K562 (cell line): ENCODE data around the gene EFHB. TPM values are rescaled to one million over a fixed set of nuclear protein-coding genes. Genes with fewer than 3 reads are reported as not detected.

Source experiments
- CBX8 ChIP-seq: fragments of 200-600 bp; sonication (generic); IDR thresholded peaks from 2 replicates; pipeline ENCODE4 v1.6.1; 2012; ENCODE audit warnings: borderline replicate concordance, mixed run types, low read depth, mild to moderate bottlenecking, moderate library complexity, mixed read lengths, low read length, control low read depth, inconsistent platforms; ENCODE audit not compliant: poor library complexity, severe bottlenecking; ENCODE audit errors: extremely low read depth
- KLF16 ChIP-seq: IDR thresholded peaks from 2 replicates; pipeline ENCODE4 v1.6.1; 2016; ENCODE audit warnings: antibody characterized with exemption
- NFE2 ChIP-seq: IDR thresholded peaks from 2 replicates; pipeline ENCODE4 v1.6.1; 2014; ENCODE audit warnings: antibody characterized with exemption, low read depth
- PTBP1 ChIP-seq: fragments of 200-400 bp; formaldehyde crosslinking; IDR thresholded peaks from 2 replicates; pipeline ENCODE4 v1.6.1; 2017; ENCODE audit warnings: low read depth, low read length
- SMAD4 ChIP-seq: fragments of 250-450 bp; sonication (Bioruptor Pico); conservative IDR thresholded peaks from 2 replicates; pipeline ENCODE4 v1.8.0; 2021; ENCODE audit warnings: inconsistent platforms, mild to moderate bottlenecking, moderate library complexity
- TAF1 ChIP-seq: IDR thresholded peaks from 2 replicates; pipeline ENCODE4 v1.6.1; 2011; ENCODE audit warnings: mild to moderate bottlenecking, low read length, moderate library complexity; ENCODE audit not compliant: insufficient read depth, control insufficient read depth, severe bottlenecking; ENCODE audit errors: extremely low read depth
- ZNF124 ChIP-seq: sonication (generic); formaldehyde crosslinking; IDR thresholded peaks from 2 replicates; pipeline ENCODE4 v1.8.1; 2022; ENCODE audit warnings: missing genetic modification reagents
- polyA plus RNA-seq, 8 experiments: library from polyadenylated mRNA; depleted of rRNA in 4 of 8; stranded (reverse) in 5 of 8; unstranded in 3 of 8; fragments of >200 nt; fragmentation: Nextera tagmentation in 2 of 8; fragmentation: Illumina TruSeq in 1 of 8; extraction: Ambion mirVana in 2 of 8; extraction: Trizol in 1 of 8; gene quantifications; 2 replicates each; pipeline versions ENCODE4 v1.2.1 to v1.2.3, GENCODE V29; 2011 to 2014; ENCODE audit warnings: inconsistent platforms in 1 of 8, missing spikeins in 1 of 8
- total RNA-seq, 7 experiments: library from RNA; depleted of rRNA in 6 of 7; stranded (reverse); fragments of >200 nt in 6 of 7; fragmentation: Illumina TruSeq in 2 of 7; extraction: Trizol in 2 of 7; gene quantifications; 2 replicates each; pipeline versions ENCODE4 v1.2.1 to v1.2.3, GENCODE V29; 2011 to 2021; ENCODE audit warnings: low replicate concordance in 1 of 7
- TF ChIP-seq, protein P1 (sequence below): fragments of 250-450 bp; sonication (Bioruptor Pico); IDR thresholded peaks from 2 replicates; pipeline ENCODE4 v1.9.0; 2021; ENCODE audit warnings: mild to moderate bottlenecking
- TF ChIP-seq, protein P2 (sequence below), 2 experiments: fragments of 450-650 bp; IDR thresholded peaks; 2 replicates each; pipeline ENCODE4 v1.6.1; 2016; ENCODE audit warnings: mild to moderate bottlenecking in 2 of 2, borderline replicate concordance in 1 of 2, low read depth in 1 of 2, moderate library complexity in 1 of 2
- TF ChIP-seq, protein P3 (sequence below): fragments of 450-650 bp; IDR thresholded peaks from 2 replicates; pipeline ENCODE4 v1.6.1; 2016; ENCODE audit warnings: borderline replicate concordance
- TF ChIP-seq, protein P4 (sequence below): sonication (generic); formaldehyde crosslinking; IDR thresholded peaks from 2 replicates; pipeline ENCODE4 v1.8.1; 2023; ENCODE audit warnings: mild to moderate bottlenecking, missing genetic modification reagents
- TF ChIP-seq, protein P5 (sequence below): sonication (generic); formaldehyde crosslinking; IDR thresholded peaks from 2 replicates; pipeline ENCODE4 v1.8.1; 2022; ENCODE audit warnings: missing genetic modification reagents

EFHB gene
- total and polyA plus RNA-seq, 9 of the 15 experiments (the other 6 are each of a cell fraction or from before 2014, with no cell fraction given) = 1.5 to 4.0 (median 1.8) TPM

DNA sequence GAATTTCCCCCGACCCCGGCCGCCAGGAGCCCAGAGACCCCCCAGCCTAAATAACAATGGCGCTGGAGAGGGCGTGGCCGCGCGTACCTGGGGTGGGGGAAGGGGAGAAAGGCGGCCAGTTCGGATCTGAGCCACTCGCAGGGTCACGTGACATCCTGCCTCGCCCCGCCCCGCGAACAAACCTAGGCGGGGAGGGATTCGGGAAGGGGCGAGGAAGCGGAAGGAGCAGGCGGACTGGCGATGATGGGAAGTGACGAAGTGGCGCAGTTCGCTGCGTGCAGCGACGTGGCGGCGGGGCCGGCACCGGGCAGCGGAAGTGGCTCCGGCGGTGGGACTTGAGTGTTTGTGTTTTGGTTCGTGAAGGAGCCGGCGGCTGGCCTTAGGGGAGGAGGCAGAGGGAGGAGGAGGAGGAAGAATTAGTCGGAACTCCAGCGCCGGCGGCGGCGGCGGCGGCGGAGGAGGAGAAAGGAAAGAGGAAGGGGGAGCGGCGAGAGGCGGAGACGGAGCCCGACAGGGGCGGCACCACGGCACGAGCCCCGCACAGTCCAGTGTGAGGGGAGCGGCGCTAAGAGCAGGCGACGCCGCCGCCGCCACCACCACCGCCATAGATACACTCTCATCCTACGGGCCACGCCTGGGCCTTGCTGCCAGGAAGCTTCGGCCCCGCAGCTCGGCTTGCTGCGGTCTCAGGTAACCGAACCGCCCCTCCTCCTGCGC is 13.0 kb upstream of the EFHB start, which contains the start of gene RAB5A (continued):
- TF ChIP-seq, protein P1, sequence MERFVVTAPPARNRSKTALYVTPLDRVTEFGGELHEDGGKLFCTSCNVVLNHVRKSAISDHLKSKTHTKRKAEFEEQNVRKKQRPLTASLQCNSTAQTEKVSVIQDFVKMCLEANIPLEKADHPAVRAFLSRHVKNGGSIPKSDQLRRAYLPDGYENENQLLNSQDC (CRISPR knock-in tag) = peak; percentile 79; the same call in 1 of the 2 replicates
- TF ChIP-seq ZNF124 (CRISPR knock-in tag) (no peak), NFE2 (no peak), KLF16 (0 out of 2 replicates have a peak, but pooled peaks have one; percentile 50), CBX8 (no peak), SMAD4 (CRISPR knock-in tag) (peak; percentile 68), PTBP1 (no peak), TAF1 (peak; percentile 90)
- TF ChIP-seq, protein P2, sequence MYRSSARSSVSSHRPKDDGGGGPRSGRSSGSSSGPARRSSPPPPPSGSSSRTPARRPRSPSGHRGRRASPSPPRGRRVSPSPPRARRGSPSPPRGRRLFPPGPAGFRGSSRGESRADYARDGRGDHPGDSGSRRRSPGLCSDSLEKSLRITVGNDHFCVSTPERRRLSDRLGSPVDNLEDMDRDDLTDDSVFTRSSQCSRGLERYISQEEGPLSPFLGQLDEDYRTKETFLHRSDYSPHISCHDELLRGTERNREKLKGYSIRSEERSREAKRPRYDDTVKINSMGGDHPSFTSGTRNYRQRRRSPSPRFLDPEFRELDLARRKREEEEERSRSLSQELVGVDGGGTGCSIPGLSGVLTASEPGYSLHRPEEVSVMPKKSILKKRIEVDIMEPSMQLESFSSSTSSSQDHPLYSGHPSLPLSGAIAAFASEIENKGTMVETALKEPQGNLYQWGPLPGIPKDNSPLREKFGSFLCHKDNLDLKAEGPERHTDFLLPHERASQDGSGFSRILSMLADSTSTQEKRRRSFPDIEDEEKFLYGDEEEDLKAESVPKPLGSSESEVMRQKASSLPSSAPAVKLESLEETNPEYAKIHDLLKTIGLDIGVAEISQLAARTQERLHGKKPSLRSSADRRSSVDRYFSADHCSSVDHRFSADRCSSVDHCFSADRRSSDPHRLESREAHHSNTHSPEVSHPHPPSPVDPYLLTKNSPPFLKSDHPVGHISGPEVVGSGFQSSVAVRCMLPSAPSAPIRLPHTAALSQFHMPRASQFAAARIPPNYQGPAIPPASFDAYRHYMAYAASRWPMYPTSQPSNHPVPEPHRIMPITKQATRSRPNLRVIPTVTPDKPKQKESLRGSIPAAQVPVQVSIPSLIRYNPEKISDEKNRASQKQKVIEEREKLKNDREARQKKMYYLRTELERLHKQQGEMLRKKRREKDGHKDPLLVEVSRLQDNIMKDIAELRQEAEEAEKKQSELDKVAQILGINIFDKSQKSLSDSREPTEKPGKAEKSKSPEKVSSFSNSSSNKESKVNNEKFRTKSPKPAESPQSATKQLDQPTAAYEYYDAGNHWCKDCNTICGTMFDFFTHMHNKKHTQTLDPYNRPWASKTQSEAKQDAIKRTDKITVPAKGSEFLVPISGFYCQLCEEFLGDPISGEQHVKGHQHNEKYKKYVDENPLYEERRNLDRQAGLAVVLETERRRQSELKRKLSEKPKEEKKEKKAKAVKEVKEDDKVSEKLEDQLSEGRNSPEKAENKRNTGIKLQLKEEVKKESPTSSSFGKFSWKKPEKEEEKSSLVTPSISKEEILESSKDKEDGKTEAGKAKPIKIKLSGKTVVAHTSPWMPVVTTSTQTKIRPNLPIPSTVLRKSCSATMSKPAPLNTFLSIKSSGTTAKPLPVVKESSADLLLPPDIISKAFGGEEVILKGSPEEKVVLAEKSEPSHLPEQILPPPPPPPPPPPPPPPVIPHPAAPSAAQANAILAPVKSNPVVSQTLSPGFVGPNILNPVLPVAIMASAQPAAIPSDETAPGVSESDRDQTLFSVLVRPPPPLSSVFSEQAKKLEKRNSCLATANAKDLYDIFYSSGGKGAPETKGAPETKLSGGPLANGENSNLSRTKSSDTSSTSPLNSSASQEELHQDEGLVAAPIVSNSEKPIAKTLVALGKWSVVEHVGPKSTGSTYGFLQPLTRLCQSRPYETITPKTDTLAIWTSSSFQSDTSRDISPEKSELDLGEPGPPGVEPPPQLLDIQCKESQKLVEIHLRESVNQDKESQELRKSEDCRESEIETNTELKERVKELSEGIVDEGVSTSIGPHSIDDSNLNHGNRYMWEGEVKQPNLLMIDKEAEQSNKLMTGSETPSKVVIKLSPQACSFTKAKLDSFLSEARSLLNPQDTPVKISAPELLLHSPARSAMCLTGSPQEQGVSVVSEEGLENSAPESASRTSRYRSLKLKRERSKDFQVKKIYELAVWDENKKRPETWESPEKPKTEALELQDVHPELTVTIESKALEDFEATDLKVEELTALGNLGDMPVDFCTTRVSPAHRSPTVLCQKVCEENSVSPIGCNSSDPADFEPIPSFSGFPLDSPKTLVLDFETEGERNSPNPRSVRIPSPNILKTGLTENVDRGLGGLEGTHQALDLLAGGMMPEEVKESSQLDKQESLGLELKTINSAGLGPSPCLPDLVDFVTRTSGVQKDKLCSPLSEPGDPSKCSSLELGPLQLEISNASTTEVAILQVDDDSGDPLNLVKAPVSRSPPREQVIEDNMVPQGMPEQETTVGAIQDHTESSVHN (IDR thresholded peaks at IDR 0.05; ENCODE audit: borderline replicate concordance in 1 of 2, low read depth in 1 of 2) = peak in 1 of 2 experiments; percentile 54; a peak in 1 of 4 replicates
- TF ChIP-seq, protein P3, sequence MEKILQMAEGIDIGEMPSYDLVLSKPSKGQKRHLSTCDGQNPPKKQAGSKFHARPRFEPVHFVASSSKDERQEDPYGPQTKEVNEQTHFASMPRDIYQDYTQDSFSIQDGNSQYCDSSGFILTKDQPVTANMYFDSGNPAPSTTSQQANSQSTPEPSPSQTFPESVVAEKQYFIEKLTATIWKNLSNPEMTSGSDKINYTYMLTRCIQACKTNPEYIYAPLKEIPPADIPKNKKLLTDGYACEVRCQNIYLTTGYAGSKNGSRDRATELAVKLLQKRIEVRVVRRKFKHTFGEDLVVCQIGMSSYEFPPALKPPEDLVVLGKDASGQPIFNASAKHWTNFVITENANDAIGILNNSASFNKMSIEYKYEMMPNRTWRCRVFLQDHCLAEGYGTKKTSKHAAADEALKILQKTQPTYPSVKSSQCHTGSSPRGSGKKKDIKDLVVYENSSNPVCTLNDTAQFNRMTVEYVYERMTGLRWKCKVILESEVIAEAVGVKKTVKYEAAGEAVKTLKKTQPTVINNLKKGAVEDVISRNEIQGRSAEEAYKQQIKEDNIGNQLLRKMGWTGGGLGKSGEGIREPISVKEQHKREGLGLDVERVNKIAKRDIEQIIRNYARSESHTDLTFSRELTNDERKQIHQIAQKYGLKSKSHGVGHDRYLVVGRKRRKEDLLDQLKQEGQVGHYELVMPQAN = peak; percentile 80; the same call in 1 of the 2 replicates
- TF ChIP-seq, protein P4, sequence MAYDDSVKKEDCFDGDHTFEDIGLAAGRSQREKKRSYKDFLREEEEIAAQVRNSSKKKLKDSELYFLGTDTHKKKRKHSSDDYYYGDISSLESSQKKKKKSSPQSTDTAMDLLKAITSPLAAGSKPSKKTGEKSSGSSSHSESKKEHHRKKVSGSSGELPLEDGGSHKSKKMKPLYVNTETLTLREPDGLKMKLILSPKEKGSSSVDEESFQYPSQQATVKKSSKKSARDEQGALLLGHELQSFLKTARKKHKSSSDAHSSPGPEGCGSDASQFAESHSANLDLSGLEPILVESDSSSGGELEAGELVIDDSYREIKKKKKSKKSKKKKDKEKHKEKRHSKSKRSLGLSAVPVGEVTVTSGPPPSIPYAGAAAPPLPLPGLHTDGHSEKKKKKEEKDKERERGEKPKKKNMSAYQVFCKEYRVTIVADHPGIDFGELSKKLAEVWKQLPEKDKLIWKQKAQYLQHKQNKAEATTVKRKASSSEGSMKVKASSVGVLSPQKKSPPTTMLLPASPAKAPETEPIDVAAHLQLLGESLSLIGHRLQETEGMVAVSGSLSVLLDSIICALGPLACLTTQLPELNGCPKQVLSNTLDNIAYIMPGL (CRISPR knock-in tag) = peak; percentile 80; the same call in 1 of the 2 replicates
- TF ChIP-seq, protein P5, sequence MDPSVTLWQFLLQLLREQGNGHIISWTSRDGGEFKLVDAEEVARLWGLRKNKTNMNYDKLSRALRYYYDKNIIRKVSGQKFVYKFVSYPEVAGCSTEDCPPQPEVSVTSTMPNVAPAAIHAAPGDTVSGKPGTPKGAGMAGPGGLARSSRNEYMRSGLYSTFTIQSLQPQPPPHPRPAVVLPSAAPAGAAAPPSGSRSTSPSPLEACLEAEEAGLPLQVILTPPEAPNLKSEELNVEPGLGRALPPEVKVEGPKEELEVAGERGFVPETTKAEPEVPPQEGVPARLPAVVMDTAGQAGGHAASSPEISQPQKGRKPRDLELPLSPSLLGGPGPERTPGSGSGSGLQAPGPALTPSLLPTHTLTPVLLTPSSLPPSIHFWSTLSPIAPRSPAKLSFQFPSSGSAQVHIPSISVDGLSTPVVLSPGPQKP (CRISPR knock-in tag) = no peak
